Omental fat pad (tissue), 4 donors: ENCODE measurements around the gene DHX32. TPM values are rescaled to one million over a fixed set of nuclear protein-coding genes. Genes with fewer than 3 reads are reported as not detected.

ENCODE experiments used
- ATAC-seq: fragments of 150-250 bp; one replicate; pipeline ENCODE4 v1.9.1; 2016; ENCODE audit warnings: mild to moderate bottlenecking, moderate library complexity; ENCODE audit not compliant: low FRiP score
- DNase-seq: peaks from one replicate; pipeline ENCODE4 v3.0.0-alpha.2; 2019; ENCODE audit warnings: low spot score
- CTCF ChIP-seq, 3 donors: fragments of 450-650 bp; IDR thresholded peaks; one replicate each; pipeline ENCODE4 v1.5.1; 2016 to 2017; ENCODE audit warnings: antibody characterized with exemption in 3 of 3, mild to moderate bottlenecking in 3 of 3, moderate library complexity in 2 of 3
- total RNA-seq, 4 donors: library from RNA; depleted of rRNA; stranded (reverse); fragments of >200 nt; gene quantifications; one replicate each; pipeline ENCODE4 v1.1.0, GENCODE V29; 2016

DHX32 gene
- total RNA-seq, 4 donors from 2014 or later = 16.7 to 27.4 (median 21.4) TPM

DNA sequence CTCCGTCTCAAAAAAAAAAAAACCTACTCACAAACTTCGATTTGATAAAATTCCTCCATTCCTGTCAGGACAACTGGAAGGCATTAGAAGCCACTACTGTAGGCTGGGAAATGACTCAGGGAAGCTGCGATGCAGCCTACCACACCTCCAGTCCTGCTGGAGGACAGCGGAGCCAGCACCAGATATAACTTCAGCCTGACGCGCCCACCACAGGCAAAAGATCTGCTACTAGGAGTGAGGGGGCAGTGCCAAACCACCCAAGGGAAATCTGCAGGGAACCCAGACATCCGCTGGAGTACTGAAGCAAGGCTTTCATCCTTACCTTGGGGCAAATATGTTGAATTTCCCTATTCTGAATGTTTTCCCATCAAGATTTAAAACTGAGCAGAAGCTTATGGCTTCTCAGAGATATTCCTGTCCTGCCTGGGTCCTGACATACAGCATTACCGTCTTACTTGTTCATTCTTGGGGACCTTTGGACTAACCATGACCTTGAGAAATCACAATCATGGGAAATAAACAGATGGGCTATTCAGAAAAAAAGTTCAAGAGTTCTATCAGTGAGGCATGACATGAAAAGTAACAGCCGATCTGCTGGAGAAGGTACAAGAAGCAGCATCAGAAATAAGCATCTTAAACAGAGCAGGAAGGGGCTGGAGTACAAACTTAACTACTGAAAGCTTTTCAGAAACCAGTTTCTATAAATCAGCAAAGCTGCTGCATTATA is 37.3 kb downstream of the DHX32 start:
- DNase-seq = no peak
- no peak for ATAC-seq
- TF ChIP-seq CTCF (IDR thresholded peaks at IDR 0.05) = no peak

GRCh38 chr10:125840955-125841354 is 40.1 kb downstream of the DHX32 start:
- no peak for DNase-seq
- no peak for TF ChIP-seq CTCF (IDR thresholded peaks at IDR 0.05)
- ATAC-seq = no peak

DNA sequence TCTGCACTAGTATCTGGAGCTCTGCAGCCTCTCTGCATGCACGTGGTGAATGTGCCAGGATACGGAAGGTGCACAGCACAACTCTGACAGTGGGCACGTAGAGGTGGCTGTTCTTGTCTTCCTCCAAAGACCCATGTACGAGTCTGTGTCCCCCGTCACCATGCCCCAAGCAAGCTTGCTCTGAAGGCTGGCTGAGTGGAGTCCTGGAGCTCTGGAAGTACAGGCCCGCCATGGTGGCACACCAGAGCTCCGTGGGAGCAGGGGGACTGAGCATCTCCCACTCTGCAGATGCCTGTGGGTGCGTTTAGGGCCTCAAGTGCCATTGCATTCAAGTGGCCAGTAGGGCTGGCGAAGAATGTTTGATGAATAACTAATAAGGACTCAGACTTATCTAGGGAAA is 40.7 kb downstream of the DHX32 start:
- no peak for DNase-seq
- no peak for TF ChIP-seq CTCF (IDR thresholded peaks at IDR 0.05)
- no peak for ATAC-seq

DNA sequence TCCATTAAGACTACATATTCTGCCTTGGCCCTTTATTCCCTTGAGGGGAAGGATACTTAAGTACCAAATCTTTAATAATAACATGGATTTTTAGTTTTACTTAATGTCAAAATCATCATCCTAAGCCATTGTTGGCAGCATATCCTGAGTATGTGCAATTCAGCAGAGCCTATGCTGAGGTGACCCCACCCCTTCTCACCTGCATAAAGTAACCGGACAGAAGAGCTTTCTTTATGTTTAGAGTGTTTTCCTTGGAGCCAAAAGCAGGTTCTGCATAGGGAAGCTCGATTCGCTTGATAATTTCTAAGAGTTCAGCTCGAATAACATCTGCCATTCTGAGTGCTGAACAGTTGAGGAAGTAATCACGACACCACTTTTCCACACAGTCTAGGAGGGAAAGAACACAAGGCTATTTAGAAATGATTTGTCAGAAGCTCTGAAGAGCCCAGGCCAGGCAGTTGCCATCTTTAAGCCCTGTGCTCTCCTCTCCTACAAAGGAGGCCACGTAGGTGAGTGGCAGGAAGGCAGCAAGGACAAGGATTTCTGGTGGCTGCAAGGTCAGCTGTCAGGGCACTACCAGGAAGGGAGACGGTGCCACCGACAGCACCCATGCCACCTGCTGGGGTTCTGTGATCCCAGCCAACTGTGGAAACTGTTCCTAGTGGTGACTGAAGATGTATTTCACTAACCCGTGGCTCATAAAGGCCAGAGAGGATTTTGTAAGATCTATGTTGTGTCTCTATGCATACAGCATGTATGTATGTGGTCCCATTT is 42.1 kb downstream of the DHX32 start:
- DNase-seq (no peak), ATAC-seq (no peak)
- no peak for TF ChIP-seq CTCF (IDR thresholded peaks at IDR 0.05)

DNA sequence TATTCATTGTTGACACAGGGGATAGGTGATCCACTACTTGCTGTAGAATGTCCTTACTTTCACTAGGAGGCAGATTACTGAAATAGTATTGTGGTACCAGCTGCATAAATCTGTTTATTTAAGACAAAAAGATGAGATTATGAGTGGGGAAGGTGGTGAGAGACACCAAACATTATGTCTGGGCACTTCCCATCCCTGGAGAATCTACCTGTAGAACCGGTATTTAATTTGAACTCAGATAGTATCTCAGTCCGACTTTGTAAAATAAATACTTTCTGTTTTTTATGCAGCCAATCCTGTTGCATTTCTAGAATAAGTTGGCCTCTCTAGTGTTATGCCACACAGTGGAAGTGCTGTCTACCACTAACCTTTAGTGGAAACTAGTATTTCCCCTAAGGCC is 44.3 kb downstream of the DHX32 start:
- no peak for TF ChIP-seq CTCF (IDR thresholded peaks at IDR 0.05)
- ATAC-seq (no peak), DNase-seq (no peak)

GRCh38 chr10:125828311-125828710 is 52.8 kb downstream of the DHX32 start:
- DNase-seq (no peak), ATAC-seq (no peak)
- TF ChIP-seq CTCF (IDR thresholded peaks at IDR 0.05) = no peak

- TF ChIP-seq CTCF (IDR thresholded peaks at IDR 0.05) = no peak
- no peak for DNase-seq
- no peak for ATAC-seq
Measured at GRCh38 chr10:125827133-125827532, 54.0 kb downstream of the DHX32 start.
